Measurements from ENCODE around the gene KCNMB2.
A peak's percentile ranks its signal among the peaks of the same experiment; 100 is the strongest.

KCNMB2 gene

DNA sequence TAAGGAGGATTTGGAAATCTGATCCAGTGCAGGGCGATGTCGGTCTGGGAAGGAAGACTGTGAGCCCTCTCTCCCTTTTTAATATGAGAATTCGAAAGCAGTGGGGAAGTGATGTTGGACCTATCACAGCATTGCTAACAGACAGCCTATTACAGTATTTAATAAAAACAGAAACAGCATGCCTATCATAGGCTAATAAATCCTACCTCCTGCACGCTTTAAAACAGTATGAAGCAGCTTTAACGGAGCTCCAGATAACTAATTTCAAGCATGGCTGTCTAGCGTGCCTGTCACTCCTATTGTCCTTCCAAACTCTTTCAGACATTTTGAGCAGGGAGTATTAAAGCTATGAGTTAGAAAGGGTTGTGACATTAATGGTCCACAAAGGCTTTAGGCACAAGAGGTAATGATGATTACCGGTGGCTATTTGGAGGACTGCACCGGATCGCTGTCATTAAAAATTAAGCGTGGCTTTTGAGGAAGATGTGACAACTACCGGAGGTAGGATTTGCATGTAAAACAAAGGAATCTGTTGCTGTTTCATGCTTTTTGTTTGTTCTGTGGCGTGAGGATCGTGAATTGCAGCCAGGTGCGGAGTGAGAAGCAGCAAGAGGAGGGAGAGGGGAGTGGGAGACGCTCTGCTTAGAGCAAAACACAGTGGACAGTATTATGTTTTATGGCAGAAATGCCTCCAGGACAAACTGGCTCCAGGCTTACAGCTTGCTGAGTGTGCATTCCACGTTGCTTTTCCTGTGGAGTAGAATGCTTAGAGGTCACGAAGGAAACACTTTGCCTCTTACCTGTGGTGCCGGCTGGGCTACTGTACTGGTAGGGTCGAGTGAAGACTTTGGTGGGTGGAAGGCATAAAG lies at the start of gene KCNMB2:
KCNMB2 (plus strand) TSS at position 226 of the 869 bp plus-strand sequence.
- DNase-seq = peak; percentile 43

DNA sequence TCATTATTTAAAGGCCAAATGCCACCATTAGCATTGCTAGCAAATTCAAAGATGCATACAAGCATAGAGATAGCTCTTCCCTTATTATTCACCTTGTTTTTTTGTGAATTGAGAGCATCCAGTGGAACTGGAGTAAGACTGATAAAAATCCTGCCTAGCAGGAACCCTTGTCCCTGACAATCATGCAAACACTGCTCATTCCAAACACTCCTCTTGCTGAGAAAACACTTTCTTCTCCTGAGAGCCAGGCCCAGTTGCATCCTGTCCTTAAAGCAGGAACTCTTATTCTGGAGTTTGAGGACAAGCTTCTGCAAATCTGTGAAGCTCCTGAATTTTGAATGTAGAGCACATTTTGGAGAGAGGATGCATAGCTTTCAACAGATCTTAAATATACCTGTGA lies 49.3 kb upstream of the KCNMB2 start:
- no peak for DNase-seq

DNA sequence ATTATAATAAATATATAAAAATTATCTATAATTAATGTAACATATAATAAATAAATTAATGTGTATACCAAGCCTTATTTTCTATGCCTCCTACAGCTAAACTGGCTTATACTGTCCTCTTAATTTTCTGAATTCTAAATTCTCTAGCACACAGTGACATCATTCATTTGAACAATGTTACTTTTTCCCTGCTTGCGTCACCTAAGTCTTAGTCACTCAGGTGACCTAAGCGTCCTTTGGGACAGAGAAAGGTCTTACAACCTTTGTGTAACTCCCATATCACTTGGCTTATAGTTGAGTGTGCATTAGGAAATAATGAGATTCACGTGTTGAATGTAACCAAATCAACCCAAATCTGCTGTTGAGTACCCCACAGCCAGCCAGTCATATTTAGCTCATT lies 48.5 kb upstream of the KCNMB2 start:
- DNase-seq = no peak

DNA sequence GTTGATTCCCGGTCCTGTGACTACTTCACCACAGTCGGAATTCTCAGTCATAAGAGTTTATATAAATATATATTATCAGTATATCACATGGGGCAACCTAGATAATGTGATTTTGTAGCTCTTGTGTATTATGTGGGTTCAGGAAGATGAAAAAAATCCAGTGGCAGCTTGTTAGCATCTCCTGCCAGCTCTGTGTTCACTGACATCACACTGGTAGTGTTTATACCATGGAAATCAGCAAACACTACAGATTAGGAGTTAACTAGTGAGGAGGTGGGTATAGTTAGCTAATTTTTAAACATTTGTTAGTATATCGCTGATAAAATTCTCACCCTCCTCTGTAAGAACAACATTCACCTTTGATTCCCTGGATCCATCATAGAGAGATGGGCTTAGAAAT lies 44.5 kb upstream of the KCNMB2 start:
- no peak for DNase-seq

DNA sequence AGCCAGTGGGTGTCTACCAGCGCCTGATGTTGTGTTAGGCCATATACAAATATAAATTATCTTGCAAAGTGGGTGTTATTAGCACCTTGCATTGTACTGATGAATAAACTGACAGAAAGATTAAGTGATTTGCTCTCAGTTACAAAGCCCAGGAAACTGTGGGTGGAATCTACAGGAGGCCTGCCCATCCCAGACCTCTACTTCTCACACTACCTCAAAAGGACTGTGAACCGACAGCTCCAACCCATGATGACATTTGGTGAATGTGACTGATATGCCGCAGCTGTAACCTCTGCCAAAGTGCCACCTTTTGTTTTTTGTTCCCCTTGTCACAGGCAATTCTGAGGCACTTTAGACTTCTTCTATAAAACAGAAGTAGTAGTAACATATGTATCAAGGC lies 43.7 kb upstream of the KCNMB2 start:
- no peak for DNase-seq

DNA sequence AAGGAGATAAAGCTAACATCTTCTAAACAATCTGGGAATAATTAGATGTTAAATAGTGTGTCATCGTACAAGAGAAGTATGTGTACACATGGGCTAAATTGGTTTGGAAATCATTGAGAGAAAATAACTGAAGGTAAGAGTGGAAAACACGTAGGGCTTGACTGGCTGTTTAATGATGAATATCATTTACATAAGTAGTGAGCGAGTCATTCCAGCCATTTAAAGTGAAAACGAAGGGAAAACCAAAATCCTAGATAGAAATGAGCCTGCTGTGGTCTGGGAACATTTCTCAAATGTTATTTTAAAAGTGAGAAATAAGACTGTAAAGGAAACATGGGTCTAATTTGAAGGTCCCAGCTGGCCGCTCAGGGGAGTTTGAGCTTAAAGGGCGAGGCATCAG lies 41.9 kb upstream of the KCNMB2 start:
- peak; percentile 68 for DNase-seq

DNA sequence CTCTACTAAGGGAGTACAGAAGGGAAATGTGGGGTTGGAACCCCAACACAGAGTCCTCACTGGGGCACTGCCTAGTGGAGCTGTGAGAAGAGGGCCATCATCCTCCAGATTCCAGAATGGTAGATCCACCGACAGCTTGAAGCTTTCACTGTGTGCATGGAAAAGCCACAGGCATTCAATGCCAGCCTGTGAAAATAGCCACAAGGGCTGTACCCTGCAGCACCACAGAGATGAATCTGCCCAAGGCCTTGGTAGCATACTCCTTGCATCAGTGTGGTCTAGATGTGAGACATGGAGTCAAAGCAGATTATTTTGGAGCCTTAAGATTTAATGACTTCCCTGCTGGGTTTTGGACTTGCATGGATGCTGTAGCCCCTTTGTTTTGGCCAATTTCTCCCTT lies 39.3 kb upstream of the KCNMB2 start:
- DNase-seq = no peak

DNA sequence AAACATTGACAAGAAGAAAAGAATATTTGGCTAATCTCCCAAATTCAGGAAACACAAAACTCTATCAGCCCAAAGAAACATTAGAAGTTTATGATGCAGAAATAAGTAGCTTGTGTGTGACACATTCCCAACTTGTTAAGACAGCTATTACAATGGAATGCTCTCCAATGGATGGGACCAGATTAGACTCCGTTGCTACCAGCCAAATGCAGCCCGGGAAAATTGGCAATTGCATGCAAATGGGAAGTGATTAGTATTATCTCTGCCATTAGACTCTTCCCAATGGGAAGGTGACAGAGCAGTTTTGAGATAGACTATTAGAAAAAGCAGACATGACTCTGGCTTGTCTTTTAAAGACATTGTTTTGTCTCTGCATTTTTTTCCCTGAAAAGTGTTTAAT lies 37.4 kb upstream of the KCNMB2 start:
- DNase-seq = no peak

DNA sequence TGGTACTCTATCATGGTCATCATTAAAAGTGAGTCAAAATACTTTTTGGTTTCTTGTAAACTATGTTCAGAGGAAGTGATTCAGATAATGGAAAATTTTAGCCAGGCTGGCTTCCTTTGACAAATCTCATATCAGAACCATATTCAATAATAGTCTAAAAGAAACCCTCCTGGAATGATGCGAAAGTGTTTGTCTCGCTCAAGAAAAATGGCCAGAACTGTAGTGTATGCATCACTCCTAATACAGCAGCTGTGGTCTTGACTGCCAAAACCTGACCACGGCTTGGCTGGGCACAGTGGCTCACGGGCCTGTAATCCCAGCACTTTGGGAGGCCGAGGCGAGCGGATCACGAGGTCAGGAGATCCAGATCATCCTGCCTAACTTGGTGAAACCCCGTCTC lies 35.6 kb upstream of the KCNMB2 start:
- DNase-seq = peak; percentile 72

DNA sequence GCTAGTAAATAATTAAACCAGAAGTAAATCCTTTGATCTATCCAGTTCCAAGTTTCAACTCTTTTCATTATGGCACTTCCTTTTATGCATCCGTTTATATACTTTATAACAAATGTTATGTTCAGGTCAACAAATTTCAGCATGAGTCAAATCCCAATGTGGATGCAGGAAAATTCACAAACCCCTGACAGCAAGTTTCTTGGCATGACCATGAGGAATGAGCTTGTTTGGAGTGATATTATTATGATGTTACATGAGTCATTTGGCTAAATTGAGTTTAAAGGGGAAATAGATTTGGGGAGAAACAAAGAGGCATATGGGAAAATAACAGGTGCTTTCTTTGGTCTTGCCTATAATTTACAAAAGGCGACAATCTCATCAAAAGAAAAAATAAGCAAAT lies 32.1 kb upstream of the KCNMB2 start:
- no peak for DNase-seq

DNA sequence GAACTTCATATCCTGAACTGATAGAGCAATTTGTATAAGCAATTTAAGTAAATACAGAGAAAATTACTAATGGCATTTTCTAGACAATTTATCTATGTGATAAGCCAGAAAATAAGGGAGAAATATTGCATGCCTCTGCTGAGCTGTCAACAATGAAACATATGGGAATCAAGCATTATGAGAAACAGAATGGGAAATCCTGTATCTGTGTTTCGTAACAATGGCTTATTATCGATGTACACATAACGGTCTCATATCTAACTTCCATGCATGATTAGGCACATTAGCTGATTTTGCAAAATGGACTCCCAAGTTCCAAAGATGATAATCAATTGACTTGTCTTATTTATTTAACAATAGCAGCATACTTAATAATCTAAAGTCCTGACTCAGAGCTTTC lies 30.4 kb upstream of the KCNMB2 start:
- DNase-seq = no peak

DNA sequence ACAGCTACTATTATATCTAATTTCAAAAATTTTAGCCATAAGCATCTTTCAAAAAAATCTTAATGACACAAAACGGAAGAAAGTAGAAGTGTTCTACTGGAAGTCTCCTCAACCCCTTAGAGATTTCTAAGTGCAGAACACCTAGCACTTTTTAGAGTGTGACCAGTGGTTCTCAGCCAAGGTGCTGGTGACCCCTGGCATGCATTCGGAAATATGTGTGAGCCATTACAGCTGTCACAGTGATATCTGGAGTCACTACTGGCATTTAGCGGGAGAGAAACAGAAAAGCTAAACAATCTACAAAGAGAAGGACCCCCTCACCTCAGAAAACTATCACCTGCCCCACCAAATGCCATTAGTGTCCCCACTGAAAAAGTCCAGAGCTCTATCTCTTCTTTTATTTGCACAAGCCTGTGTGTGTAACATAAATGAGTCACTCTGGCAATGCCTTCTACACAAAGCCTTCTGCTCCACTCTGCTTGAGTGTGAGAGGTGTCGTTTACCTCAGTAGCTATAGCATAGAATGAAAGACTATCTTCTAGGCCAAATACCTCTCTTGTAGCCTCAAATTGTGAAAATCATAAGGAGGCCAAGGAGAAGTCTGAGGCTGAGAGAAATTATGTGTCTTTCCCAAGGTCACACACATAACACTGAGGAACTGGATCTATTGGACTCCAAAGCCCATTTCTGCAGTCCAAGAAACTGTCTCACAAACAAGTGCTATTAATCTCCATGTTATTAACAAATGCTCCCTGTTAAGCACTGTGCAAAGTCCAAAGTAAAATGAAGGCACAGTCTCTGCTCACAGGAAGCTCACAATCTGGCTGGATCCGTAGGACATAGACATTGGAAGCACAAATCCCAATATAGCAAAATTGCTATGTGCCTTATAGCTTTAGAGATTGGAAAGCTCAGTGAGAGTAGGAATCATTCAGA lies 28.5 kb upstream of the KCNMB2 start:
- DNase-seq = no peak

DNA sequence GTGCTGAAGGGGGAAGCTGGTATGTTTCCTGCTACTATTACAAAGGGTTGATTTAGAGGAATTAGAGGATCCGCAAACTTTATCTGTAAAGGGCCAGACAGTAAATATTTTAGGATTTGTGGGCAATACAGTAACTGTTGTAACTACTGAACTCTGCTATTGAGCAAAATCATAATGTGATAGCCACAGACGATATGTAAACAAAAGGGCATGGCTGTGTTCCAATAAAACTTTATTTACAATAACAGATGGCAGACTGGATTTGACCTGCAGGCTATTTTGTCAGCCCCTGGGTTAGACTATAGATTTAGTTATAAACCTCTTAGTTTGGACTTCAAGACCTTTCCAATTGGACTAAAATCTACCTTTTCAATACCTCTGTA lies 27.8 kb upstream of the KCNMB2 start:
- no peak for DNase-seq

DNA sequence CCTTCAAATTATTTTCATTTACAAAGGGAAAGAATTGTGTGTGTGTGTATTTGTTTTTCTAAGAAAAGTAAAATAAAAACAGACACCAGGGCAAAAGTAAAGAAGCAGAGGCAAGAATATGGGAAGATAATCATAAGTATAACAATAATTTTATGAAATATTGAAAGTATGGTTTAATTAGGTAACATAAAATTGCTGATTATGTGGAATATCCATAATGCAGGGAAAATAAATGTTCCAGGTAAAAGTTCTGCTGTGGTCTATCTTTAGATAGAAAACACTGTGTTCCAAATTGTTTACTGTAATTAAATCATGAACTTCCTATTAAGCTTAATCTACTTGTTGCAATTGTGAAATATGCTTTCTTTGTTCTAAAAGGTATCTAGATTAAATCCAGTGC lies 25.7 kb upstream of the KCNMB2 start:
- no peak for DNase-seq

DNA sequence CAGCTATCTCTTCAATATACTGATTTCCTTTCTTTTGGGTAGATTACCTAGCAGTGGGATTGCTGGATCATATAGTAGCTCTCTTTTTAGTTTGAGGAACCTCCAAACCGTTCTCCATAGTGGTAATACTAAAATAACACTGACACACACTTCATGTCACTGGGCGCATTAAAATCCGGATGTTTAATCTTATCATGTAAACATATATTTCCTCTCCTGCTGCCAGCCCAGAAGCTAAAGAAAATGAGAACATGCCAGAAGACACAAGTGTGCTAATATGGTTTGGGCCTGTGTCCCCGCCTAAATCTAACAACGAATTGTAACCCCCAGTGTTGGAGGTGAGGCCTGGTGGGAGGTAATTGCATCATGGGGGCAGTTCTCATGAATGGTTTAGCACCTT lies 23.6 kb upstream of the KCNMB2 start:
- DNase-seq = no peak

DNA sequence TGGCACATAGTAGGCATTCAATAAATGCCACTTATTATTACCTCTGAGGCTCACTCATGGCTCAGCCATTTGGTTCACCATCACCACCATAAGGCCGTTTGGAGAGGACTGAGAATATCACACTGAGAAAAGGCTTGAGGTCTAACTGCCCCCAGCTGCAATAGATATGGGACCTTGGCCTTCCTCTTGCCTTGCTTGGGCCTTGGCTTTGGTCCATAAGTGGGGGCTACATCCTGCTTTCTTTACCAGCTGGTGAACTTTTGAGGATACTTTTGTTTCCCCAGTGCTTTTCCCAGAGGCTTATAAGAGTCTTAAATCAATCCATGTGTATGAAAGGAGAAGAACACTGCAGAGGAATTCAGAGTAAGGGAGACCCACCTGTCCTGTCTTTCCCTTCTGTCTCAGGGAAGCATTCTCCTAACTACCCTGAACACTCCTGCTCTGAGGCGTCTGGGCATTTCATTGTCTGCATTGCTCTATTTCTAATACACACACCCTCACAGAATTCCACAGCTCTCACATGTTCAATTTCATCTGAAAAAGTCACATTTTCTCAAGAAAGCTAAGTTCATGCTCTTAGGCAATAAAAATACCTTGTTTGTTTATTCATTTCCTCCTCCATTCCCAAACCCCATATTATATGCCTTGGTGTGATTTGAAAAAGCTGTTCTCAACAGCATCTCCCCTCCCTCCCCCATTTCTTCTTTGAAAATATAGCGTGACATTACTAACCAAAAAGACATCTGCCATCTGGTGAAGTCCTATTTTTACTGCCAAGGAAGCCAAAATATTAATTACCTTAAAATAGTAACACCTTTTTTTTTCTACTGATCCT lies 22.5 kb upstream of the KCNMB2 start:
- DNase-seq = peak; percentile 75

DNA sequence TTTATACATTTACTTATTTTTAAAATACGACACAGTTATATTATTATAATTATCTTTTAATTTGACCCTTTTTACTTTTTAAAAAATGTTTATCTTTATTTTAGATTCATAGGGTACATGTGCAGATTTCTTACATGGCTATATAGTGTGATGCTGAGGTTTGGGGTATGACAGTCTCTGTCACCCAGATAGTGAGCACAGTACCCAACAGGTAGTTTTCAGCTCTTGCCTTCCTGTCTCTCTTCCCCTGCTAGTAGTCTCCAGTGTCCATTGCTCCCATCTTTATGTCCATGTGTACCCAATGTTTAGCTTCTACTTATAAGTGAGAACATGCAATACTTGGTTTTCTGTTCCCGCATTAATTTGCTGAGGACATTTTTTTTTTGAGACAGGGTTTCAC lies 21.8 kb upstream of the KCNMB2 start:
- DNase-seq = no peak

DNA sequence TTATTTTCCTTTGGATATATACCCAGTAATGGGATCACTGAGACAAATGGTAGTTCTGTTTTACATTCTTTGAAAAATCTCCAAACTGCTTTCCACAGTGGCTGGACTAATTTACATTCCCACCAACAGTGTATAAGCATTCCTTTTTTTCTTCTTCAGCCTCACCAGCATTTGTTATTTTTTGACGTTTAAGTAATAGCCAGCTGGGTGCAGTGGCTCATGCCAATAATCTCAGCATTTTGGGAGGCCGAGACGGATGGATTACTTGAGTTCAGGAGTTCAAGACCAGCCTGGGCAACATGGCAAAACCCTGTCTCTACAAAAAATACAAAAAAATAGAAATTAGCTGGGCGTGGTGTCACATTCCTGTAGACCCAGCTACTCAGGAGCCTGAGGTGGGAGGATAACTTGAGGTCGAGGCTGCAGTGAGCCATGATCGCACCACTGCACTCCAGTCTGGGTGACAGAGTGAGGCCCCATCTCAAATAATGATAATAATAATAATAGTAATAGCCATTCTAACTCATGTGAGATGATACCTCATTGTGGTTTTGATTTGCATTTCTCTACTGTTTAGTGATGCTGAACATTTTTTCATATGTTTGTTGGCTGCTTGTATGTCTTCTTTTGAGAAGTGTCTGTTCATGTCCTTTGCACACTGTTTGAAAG lies 21.0 kb upstream of the KCNMB2 start:
- DNase-seq = peak; percentile 38

DNA sequence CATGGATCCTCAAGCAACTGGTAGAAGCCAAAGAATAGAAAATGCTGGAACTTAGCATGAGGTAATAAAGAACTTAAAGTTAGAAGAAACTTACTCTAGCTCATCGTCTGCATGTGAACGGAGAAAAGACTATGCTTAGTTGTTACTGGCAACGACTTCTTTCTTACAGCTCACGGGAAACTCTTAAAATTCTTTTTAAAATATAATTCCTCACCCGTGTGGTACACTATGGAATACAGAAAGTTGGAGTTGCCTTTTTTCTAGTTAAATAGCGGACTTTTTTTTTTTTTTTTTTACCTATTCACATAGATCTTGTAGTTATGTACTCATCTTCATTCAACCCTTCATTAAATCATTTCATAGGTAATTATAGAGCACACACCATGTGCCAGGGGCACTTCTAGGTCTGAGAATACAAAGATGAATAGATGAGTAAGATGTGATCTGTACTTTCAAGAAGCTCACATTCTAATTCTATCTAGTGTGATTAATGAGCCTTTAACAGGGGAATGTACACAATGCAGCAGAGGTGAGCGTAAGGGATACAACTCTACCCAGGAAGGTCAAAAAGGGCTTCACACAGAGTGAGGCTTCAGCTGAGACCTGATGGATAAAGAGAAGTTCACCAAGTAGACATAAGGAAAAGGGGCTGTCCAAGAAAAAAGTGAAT lies 18.4 kb upstream of the KCNMB2 start:
- DNase-seq = no peak

DNA sequence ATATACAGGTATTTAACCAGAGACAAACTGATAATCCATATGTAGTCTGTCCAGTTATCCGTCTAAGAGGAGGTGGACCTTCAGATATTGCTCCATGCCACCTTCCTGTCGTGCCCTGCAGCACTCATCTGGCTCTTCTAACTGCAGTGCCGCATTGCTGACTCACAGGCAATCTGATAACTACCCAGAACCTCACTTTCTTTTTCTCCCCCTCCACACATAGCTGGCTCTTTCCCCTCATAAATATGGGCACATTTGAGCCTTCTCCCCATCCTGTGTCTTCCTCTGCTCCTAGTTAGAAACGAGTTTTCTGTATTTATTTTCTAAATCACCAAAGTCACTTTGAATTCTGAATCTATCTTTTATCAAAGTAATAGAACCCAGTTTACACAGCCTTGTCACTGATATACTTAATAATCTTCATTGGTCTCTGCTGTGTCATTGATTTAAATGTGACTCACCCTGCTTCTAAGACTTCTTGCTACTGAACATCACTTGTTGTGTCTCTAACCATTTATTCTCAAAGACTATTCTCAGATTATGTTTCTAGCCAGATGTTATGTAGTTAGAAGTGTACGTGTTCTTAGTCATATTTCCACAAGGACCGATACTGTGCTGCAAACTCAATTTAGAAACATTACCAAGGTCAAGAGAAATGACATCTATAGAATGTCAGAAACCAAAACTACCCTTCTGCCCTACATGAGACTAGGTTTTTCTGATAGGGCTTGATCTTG lies 17.4 kb upstream of the KCNMB2 start:
- peak; percentile 57 for DNase-seq

DNA sequence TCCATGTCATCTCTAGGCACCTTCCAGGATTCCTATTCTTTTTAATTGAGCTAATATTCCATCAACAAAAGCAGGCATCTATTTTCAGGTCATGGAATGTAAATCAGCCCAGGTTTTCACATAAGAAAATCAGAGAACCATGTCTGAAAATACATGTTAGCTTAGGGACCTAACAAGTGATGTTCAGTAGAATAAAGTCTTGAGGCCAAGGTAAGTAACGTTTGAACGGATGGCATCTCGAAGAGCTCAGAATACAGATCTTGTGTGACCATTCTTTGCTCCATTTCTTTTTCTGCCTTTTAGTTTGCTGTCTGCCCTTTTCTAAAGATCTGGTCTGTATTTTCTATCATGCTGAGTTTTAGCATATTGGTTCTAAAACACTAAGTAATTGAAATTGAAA lies 16.5 kb upstream of the KCNMB2 start:
- DNase-seq = no peak

All from fibroblast of upper back skin (primary cell).